OCI-LY3 (cell line): ENCODE data around the gene BCAR3.
"Not testable (repeated sequence)": the region's sequence is repeated elsewhere in the genome, so short reads cannot be mapped to it uniquely, and the experiment has no call there.

Source experiments
- H2AFZ ChIP-seq: fragments of 200-600, 300-600 bp; shearing (Covaris generic); 2 replicates; pipeline ENCODE4 v1.6.0; 2014; ENCODE audit warnings: antibody characterized with exemption, low read depth, low read length
- H3K27ac ChIP-seq: fragments of 200-600, 300-600 bp; sonication (generic); 2 replicates; pipeline ENCODE4 v1.5.1; 2014; ENCODE audit warnings: mild to moderate bottlenecking, low read length, moderate library complexity, mixed read lengths
- H3K27me3 ChIP-seq: fragments of 200-600, 300-600 bp; sonication (generic); 2 replicates; pipeline ENCODE4 v1.6.1; 2014; ENCODE audit warnings: low read depth, low read length, mixed read lengths
- H3K36me3 ChIP-seq: fragments of 200-600, 300-600 bp; sonication (generic); replicated peaks from 2 replicates; pipeline ENCODE3; 2014; ENCODE audit warnings: low read depth, low read length, mixed read lengths
- H3K4me1 ChIP-seq: fragments of 300-600, 200-600 bp; sonication (generic); 2 replicates; pipeline ENCODE4 v1.6.1; 2014; ENCODE audit warnings: low read length, mixed read lengths
- H3K4me2 ChIP-seq: fragments of 200-600, 300-600 bp; sonication (generic); 2 replicates; pipeline ENCODE4 v1.6.1; 2014; ENCODE audit warnings: low read length, mixed read lengths
- H3K4me3 ChIP-seq: fragments of 300-600, 200-600 bp; sonication (generic); 2 replicates; pipeline ENCODE4 v1.5.1; 2014; ENCODE audit warnings: antibody characterized with exemption, mild to moderate bottlenecking, low read length, moderate library complexity
- H3K79me2 ChIP-seq: fragments of 300-600, 200-600 bp; shearing (Covaris generic); 2 replicates; pipeline ENCODE4 v1.6.1; 2014; ENCODE audit warnings: mild to moderate bottlenecking, low read length, mixed read lengths
- H3K9ac ChIP-seq: fragments of 300-600, 200-600 bp; shearing (Covaris generic); 2 replicates; pipeline ENCODE4 v1.6.0; 2014; ENCODE audit warnings: mild to moderate bottlenecking, low read length, moderate library complexity
- H3K9me3 ChIP-seq: fragments of 200-600, 300-600 bp; shearing (Covaris generic); 2 replicates; pipeline ENCODE4 v1.6.1; 2014; ENCODE audit warnings: low read length, mixed read lengths; ENCODE audit not compliant: insufficient read depth
- H4K20me1 ChIP-seq: fragments of 200-600, 300-600 bp; sonication (generic); 2 replicates; pipeline ENCODE4 v1.6.1; 2016; ENCODE audit warnings: low read length, mixed read lengths; ENCODE audit not compliant: insufficient read depth
- CTCF ChIP-seq: fragments of 200-600, 300-600 bp; sonication (generic); IDR thresholded peaks from 2 replicates; pipeline ENCODE4 v1.5.1; 2014; ENCODE audit warnings: antibody characterized with exemption, low read length, low read depth
- EZH2phosphoT487 ChIP-seq: fragments of 200-600 bp; shearing (Covaris generic); IDR thresholded peaks from 2 replicates; pipeline ENCODE4 v1.6.1; 2018; ENCODE audit warnings: antibody characterized with exemption, mixed run types, low read depth

Gene BCAR3

GRCh38 chr1:93661829-93662474 is 19.7 kb downstream of the BCAR3 start:
- Histone ChIP-seq H3K27me3 (no peaks in the 10 kb centered on the region), H3K4me3 (no peak overlapping the region), H4K20me1 (peaks cover 65% of the 10 kb centered on the region), H3K27ac (no peak overlapping the region), H3K79me2 (peaks cover 54% of the 10 kb centered on the region), H3K9ac (no peak overlapping the region), H3K36me3 (peaks cover 33% of the 10 kb centered on the region), H3K9me3 (no peaks in the 10 kb centered on the region), H3K4me2 (peak overlapping the region; percentile 10), H3K4me1 (peaks cover 13% of the 10 kb centered on the region), H2AFZ (no peak overlapping the region)
- TF ChIP-seq EZH2phosphoT487 (no peak), CTCF (no peak)

- Histone ChIP-seq H3K36me3 (peaks cover 29% of the 10 kb centered on the region), H3K79me2 (peaks cover 48% of the 10 kb centered on the region), H4K20me1 (peaks cover 59% of the 10 kb centered on the region), H3K4me1 (peaks cover 13% of the 10 kb centered on the region)
- H3K27ac ChIP-seq, H2AFZ ChIP-seq, H3K4me3 ChIP-seq, H3K9ac ChIP-seq, H3K9me3 ChIP-seq, H3K27me3 ChIP-seq, H3K4me2 ChIP-seq: not testable (repeated sequence)
These were observed 20.3 kb downstream of the BCAR3 start for GRCh38 chr1:93661341-93661740.

- H3K9me3 ChIP-seq = no peaks in the 10 kb centered on the region
- H3K27ac ChIP-seq = no peak overlapping the region
- no peak overlapping the region for H3K4me2 ChIP-seq
- H3K36me3 ChIP-seq = peaks cover 36% of the 10 kb centered on the region
- no peak overlapping the region for H3K4me3 ChIP-seq
- TF ChIP-seq CTCF (no peak), EZH2phosphoT487 (no peak)
- no peaks in the 10 kb centered on the region for H3K27me3 ChIP-seq
- H3K9ac ChIP-seq = no peak overlapping the region
- peaks cover 36% of the 10 kb centered on the region for H3K79me2 ChIP-seq
- peaks cover 13% of the 10 kb centered on the region for H3K4me1 ChIP-seq
- peaks cover 54% of the 10 kb centered on the region for H4K20me1 ChIP-seq
- H2AFZ ChIP-seq = no peak overlapping the region
These were observed 21.7 kb downstream of the BCAR3 start for GRCh38 chr1:93659822-93660503.

- Histone ChIP-seq H3K4me2 (no peak overlapping the region), H3K79me2 (peaks cover 35% of the 10 kb centered on the region), H3K36me3 (peaks cover 30% of the 10 kb centered on the region), H3K9me3 (no peaks in the 10 kb centered on the region), H3K4me1 (peaks cover 13% of the 10 kb centered on the region), H4K20me1 (peaks cover 56% of the 10 kb centered on the region), H3K4me3 (no peak overlapping the region), H3K27me3 (no peaks in the 10 kb centered on the region), H2AFZ (no peak overlapping the region), H3K9ac (no peak overlapping the region), H3K27ac (no peak overlapping the region)
- no peak for TF ChIP-seq CTCF
- TF ChIP-seq EZH2phosphoT487 = no peak
These were observed 23.4 kb downstream of the BCAR3 start for GRCh38 chr1:93658188-93658587.
